Natural killer cell (primary cell): ENCODE measurements around the gene NCAM1. TPM values are rescaled to one million over a fixed set of nuclear protein-coding genes. Genes with fewer than 3 reads are reported as not detected.

Experiments
- ATAC-seq, 3 donors: fragments of 150-1000 bp in 2 of 3; fragments of 200-7000 bp in 1 of 3; cut with Tn5 transposase; 1 replicate in 1 of 3; 2 replicates in 2 of 3; pipeline ENCODE4 v1.10.0; 2021; ENCODE audit warnings: mild to moderate bottlenecking in 2 of 3, moderate library complexity in 2 of 3
- DNase-seq, 2 donors: peaks; one replicate each; pipeline versions ENCODE4 v3.0.0 to v3.0.0-alpha.2; 2013 to 2021; ENCODE audit warnings: mixed read lengths in 1 of 2
- H3K27ac ChIP-seq: one replicate; pipeline ENCODE4 v1.5.1; 2013; ENCODE audit warnings: mild to moderate bottlenecking, low read length
- H3K27me3 ChIP-seq: one replicate; pipeline ENCODE4 v1.6.1; 2013; ENCODE audit warnings: low read length; ENCODE audit not compliant: control insufficient read depth, insufficient read depth
- H3K36me3 ChIP-seq: one replicate; pipeline ENCODE4 v1.6.1; 2013; ENCODE audit warnings: low read length; ENCODE audit not compliant: control insufficient read depth, insufficient read depth
- H3K4me1 ChIP-seq: one replicate; pipeline ENCODE4 v1.6.1; 2013; ENCODE audit warnings: low read length; ENCODE audit not compliant: control insufficient read depth, insufficient read depth
- H3K4me3 ChIP-seq: one replicate; pipeline ENCODE4 v1.5.1; 2013; ENCODE audit warnings: low read length
- H3K9me3 ChIP-seq: one replicate; pipeline ENCODE4 v1.6.1; 2013; ENCODE audit warnings: low read length; ENCODE audit not compliant: control insufficient read depth, insufficient read depth
- H3K27ac Mint-ChIP-seq, 2 donors: one replicate each; pipeline ENCODE4 v1.8.0; 2022; ENCODE audit warnings: mild to moderate bottlenecking in 2 of 2, mixed read lengths in 2 of 2, moderate library complexity in 1 of 2
- H3K27me3 Mint-ChIP-seq, 2 donors: one replicate each; pipeline ENCODE4 v1.8.0; 2022; ENCODE audit warnings: low read depth in 2 of 2, mixed read lengths in 2 of 2
- H3K36me3 Mint-ChIP-seq: one replicate; pipeline ENCODE4 v1.8.0; 2022; ENCODE audit warnings: mixed read lengths
- H3K4me1 Mint-ChIP-seq, 2 donors: one replicate each; pipeline ENCODE4 v1.8.0; 2022; ENCODE audit warnings: mixed read lengths in 2 of 2
- H3K4me3 Mint-ChIP-seq: one replicate; pipeline ENCODE4 v1.8.0; 2022; ENCODE audit warnings: mild to moderate bottlenecking, moderate library complexity, mixed read lengths
- H3K9me3 Mint-ChIP-seq, 2 donors: one replicate each; pipeline ENCODE4 v1.8.0; 2022; ENCODE audit warnings: mixed read lengths in 2 of 2
- WGBS: methylation state at CpG from one replicate; pipeline ENCODE4 v1.1.7; 2013; ENCODE audit warnings: missing lambda C conversion rate; ENCODE audit not compliant: insufficient coverage; 5-methylcytosine and 5-hydroxymethylcytosine counted together
- intact Hi-C: fragments of 100-400 bp; cut with micrococcal nuclease; formaldehyde crosslinking; loops from one replicate; pipeline ENCODE4 v1.14.2; 2022
- total RNA-seq, 4 donors: library from RNA; stranded (reverse); fragments of 120-200 nt in 1 of 4; gene quantifications; one replicate each; pipeline versions ENCODE4 v1.2.3 to v1.2.4, GENCODE V29; 2013 to 2022
- TF ChIP-seq, protein P1 (sequence below): fragments of 200-600 bp; IDR thresholded peaks from one replicate; pipeline ENCODE4 v1.8.0; 2022; ENCODE audit warnings: antibody characterized with exemption

Gene NCAM1
- total RNA-seq, 3 donors from 2014 or later (not counting 1 experiment from before 2014, with no cell fraction given): 129 to 208 (median 187) TPM

DNA sequence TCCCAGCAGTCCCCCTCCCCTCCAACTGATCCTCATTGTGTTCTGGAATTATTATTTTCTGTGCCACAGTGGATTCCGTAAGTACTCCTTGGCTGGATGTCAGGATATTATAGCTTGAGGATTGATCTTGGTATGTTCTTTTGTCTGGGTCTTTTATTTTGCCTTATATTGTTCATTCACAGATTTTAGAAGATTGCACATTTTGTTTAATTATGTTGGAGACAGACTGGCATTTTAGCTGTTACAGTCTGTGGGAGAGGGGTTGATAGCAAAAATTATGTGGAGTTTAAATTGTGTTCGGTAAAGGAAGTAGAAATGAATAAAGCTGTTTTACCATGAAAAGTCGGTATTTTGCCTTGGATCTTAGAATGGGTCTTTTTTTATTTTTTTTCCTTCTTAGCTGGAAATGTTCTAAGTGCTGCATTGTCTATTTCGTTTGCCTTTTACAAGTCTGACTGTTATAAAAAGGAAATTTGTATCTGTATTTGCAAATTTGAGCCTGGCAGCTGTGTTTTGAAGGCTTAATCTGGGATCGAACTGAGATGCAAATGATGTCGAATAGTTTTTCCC, 211.2 kb downstream of the NCAM1 start:
- Histone ChIP-seq H3K36me3 (no peaks in the 10 kb centered on the region), H3K9me3 (no peaks in the 10 kb centered on the region), H3K4me3 (no peak overlapping the region), H3K27ac (no peak overlapping the region), H3K4me1 (no peaks in the 10 kb centered on the region), H3K27me3 (no peaks in the 10 kb centered on the region)
- Mint-ChIP-seq H3K4me1 (peaks cover 52 to 59% of the 10 kb centered on the region in 2 donors), H3K27ac (no peak overlapping the region), H3K36me3 (no peaks in the 10 kb centered on the region), H3K4me3 (no peak overlapping the region), H3K9me3 (no peaks in the 10 kb centered on the region), H3K27me3 (no peaks in the 10 kb centered on the region)
- TF ChIP-seq, protein P1, sequence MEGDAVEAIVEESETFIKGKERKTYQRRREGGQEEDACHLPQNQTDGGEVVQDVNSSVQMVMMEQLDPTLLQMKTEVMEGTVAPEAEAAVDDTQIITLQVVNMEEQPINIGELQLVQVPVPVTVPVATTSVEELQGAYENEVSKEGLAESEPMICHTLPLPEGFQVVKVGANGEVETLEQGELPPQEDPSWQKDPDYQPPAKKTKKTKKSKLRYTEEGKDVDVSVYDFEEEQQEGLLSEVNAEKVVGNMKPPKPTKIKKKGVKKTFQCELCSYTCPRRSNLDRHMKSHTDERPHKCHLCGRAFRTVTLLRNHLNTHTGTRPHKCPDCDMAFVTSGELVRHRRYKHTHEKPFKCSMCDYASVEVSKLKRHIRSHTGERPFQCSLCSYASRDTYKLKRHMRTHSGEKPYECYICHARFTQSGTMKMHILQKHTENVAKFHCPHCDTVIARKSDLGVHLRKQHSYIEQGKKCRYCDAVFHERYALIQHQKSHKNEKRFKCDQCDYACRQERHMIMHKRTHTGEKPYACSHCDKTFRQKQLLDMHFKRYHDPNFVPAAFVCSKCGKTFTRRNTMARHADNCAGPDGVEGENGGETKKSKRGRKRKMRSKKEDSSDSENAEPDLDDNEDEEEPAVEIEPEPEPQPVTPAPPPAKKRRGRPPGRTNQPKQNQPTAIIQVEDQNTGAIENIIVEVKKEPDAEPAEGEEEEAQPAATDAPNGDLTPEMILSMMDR: no peak
- intact Hi-C loops: no loop called here
- DNase-seq (no peak), ATAC-seq (no peak)
- 89% methylated on average over 6 of the region's 6 CpGs for WGBS

DNA sequence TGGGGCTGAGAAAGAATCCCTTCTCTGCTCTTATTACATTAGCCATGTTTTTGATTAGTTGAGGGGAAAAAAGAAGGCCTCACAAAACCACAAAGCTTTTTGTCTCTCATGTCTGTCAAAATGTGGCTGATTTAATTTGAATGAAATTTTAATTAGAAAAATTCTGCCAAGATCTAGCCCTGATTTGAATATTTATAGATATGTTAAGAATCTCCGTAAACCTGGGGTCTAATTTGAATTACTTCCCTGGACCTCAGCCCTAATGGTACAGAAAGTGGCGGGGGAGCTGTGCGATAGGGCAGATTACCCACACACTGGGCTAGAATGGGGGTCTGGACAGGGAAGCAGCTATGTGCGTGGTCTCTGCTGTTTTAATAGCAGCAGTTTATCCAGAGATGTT, 211.9 kb downstream of the NCAM1 start:
- H3K27me3 Mint-ChIP-seq: no peaks in the 10 kb centered on the region
- peaks cover under 1% of the 10 kb centered on the region for H3K36me3 ChIP-seq
- H3K4me3 ChIP-seq: no peak overlapping the region
- no peak for ATAC-seq
- H3K9me3 ChIP-seq: no peaks in the 10 kb centered on the region
- H3K4me1 ChIP-seq: no peaks in the 10 kb centered on the region
- H3K27ac ChIP-seq: no peak overlapping the region
- TF ChIP-seq, protein P1: no peak
- no peaks in the 10 kb centered on the region for H3K36me3 Mint-ChIP-seq
- 95% methylated on average over 4 of the region's 4 CpGs for WGBS
- H3K27me3 ChIP-seq: no peaks in the 10 kb centered on the region
- H3K4me1 Mint-ChIP-seq: peaks cover 55 to 61% of the 10 kb centered on the region in 2 donors
- no peak for DNase-seq
- no peaks in the 10 kb centered on the region for H3K9me3 Mint-ChIP-seq
- H3K27ac Mint-ChIP-seq: no peak overlapping the region
- intact Hi-C loops: no loop called here
- H3K4me3 Mint-ChIP-seq: no peak overlapping the region

DNA sequence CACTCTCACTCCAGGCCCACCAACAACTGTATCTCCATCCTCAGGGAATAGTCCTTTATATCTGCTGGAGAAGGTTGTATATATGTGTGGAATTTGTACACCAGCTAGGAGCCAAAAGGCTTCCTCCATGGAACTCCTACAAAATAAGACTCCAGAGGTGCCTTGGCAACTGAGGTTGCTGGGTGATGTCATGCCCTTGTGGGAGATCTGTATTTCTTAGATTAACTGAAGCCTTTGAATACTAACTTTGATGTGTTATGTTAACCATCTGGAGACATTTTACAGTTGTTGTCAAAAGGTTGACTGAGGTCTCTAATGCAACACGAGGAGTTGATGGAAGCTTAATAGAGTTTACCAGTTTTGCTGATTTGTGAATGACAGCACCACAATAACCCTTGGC, 213.7 kb downstream of the NCAM1 start:
- intact Hi-C loops: no loop called here
- no peak for DNase-seq
- TF ChIP-seq, protein P1: no peak
- Histone ChIP-seq H3K4me1 (no peaks in the 10 kb centered on the region), H3K9me3 (no peaks in the 10 kb centered on the region), H3K36me3 (peaks cover 3% of the 10 kb centered on the region), H3K4me3 (no peak overlapping the region), H3K27me3 (no peaks in the 10 kb centered on the region), H3K27ac (no peak overlapping the region)
- Mint-ChIP-seq H3K4me3 (no peak overlapping the region), H3K9me3 (no peaks in the 10 kb centered on the region), H3K4me1 (peaks cover 58% of the 10 kb centered on the region in 2 donors), H3K36me3 (no peaks in the 10 kb centered on the region), H3K27me3 (no peaks in the 10 kb centered on the region), H3K27ac (no peak overlapping the region)
- 58% methylated on average over 1 of the region's 1 CpG for WGBS
- ATAC-seq: no peak
